Osteocyte (in vitro differentiated cells): ENCODE data around the gene SNRPB2. TPM values are rescaled to one million over a fixed set of nuclear protein-coding genes. Genes with fewer than 3 reads are reported as not detected.

Experiments
- DNase-seq: peaks from one replicate; pipeline ENCODE4 v3.0.0; 2021; ENCODE audit warnings: mixed read lengths; ENCODE audit not compliant: unreplicated experiment; ENCODE audit errors: extremely low spot score
- H3K27ac Mint-ChIP-seq: one replicate; pipeline ENCODE4 v1.8.0; 2021; ENCODE audit warnings: mild to moderate bottlenecking, mixed read lengths; ENCODE audit not compliant: unreplicated experiment
- H3K27me3 Mint-ChIP-seq: one replicate; pipeline ENCODE4 v1.8.0; 2021; ENCODE audit warnings: mixed read lengths; ENCODE audit not compliant: unreplicated experiment
- H3K36me3 Mint-ChIP-seq: one replicate; pipeline ENCODE4 v1.8.0; 2021; ENCODE audit warnings: mixed read lengths; ENCODE audit not compliant: unreplicated experiment
- H3K4me1 Mint-ChIP-seq: one replicate; pipeline ENCODE4 v1.8.0; 2021; ENCODE audit warnings: mixed read lengths; ENCODE audit not compliant: unreplicated experiment
- H3K4me3 Mint-ChIP-seq: one replicate; pipeline ENCODE4 v1.8.0; 2021; ENCODE audit warnings: mild to moderate bottlenecking, moderate library complexity, mixed read lengths; ENCODE audit not compliant: unreplicated experiment
- H3K9me3 Mint-ChIP-seq: one replicate; pipeline ENCODE4 v1.8.0; 2021; ENCODE audit warnings: mixed read lengths; ENCODE audit not compliant: unreplicated experiment
- CTCF ChIP-seq: fragments of 200-600 bp; sonication (generic); IDR thresholded peaks from 2 replicates; pipeline ENCODE4 v1.5.0; 2021; ENCODE audit warnings: antibody characterized with exemption, mild to moderate bottlenecking, moderate library complexity
- total RNA-seq: library from RNA; stranded (reverse); gene quantifications from 2 replicates; pipeline ENCODE4 v1.2.1, GENCODE V29; 2021

The SNRPB2 gene
- total RNA-seq, 1 donor from 2014 or later, result 57.6 TPM

GRCh38 chr20:16710781-16711180 lies 19.0 kb upstream of the SNRPB2 start:
- Mint-ChIP-seq H3K4me1 (no peaks in the 10 kb centered on the region), H3K36me3 (no peaks in the 10 kb centered on the region), H3K27me3 (peaks cover 15% of the 10 kb centered on the region), H3K9me3 (no peaks in the 10 kb centered on the region), H3K27ac (no peak overlapping the region), H3K4me3 (no peak overlapping the region)
- DNase-seq, result no peak
- no peak for TF ChIP-seq CTCF

DNA sequence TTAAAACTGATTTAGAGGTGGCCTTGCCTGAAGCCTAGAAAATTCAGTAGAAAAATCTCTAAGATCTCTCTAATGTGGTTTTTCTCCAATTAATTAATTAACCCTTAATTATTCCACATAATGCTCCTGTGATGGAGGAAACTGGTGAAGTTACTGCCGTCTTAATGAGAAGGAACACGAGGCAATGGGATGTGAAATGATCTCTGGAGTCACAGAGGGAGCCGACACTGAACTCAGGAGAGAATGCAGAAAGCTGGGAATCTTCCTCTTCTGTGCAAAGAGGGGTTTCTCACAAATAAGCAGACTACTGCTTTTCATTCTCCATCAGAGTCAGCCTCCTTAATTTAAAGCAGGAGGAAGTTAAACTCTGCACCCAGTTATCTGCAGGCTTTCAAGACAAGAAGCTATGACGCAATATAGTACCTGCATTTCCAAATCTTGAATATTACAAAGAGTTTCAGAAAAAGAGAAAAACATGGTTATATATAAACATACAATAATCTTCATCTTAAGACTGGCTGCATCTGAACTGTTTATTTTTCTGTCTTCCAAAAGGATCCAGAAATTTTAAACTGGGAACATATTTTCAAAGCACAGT lies 18.1 kb upstream of the SNRPB2 start:
- no peak for TF ChIP-seq CTCF
- H3K4me1 Mint-ChIP-seq, result no peaks in the 10 kb centered on the region
- no peaks in the 10 kb centered on the region for H3K9me3 Mint-ChIP-seq
- peaks cover 19% of the 10 kb centered on the region for H3K27me3 Mint-ChIP-seq
- no peaks in the 10 kb centered on the region for H3K36me3 Mint-ChIP-seq
- no peak for DNase-seq
- no peak overlapping the region for H3K4me3 Mint-ChIP-seq
- H3K27ac Mint-ChIP-seq, result no peak overlapping the region

GRCh38 chr20:16712511-16712947 lies 17.3 kb upstream of the SNRPB2 start:
- Mint-ChIP-seq H3K36me3 (no peaks in the 10 kb centered on the region), H3K4me1 (no peaks in the 10 kb centered on the region), H3K27me3 (peaks cover 19% of the 10 kb centered on the region), H3K9me3 (no peaks in the 10 kb centered on the region), H3K4me3 (no peak overlapping the region), H3K27ac (no peak overlapping the region)
- DNase-seq, result no peak
- TF ChIP-seq CTCF, result no peak

- Mint-ChIP-seq H3K9me3 (no peaks in the 10 kb centered on the region), H3K4me1 (no peaks in the 10 kb centered on the region), H3K36me3 (no peaks in the 10 kb centered on the region), H3K27me3 (peaks cover 23% of the 10 kb centered on the region), H3K27ac (no peak overlapping the region), H3K4me3 (no peak overlapping the region)
- no peak for DNase-seq
- no peak for TF ChIP-seq CTCF
Observed at GRCh38 chr20:16713066-16713465, 16.8 kb upstream of the SNRPB2 start.

GRCh38 chr20:16714242-16714641 lies 15.6 kb upstream of the SNRPB2 start:
- H3K9me3 Mint-ChIP-seq, result no peaks in the 10 kb centered on the region
- H3K36me3 Mint-ChIP-seq, result no peaks in the 10 kb centered on the region
- H3K4me1 Mint-ChIP-seq, result no peaks in the 10 kb centered on the region
- TF ChIP-seq CTCF, result no peak
- no peak overlapping the region for H3K4me3 Mint-ChIP-seq
- H3K27ac Mint-ChIP-seq, result no peak overlapping the region
- no peak for DNase-seq
- H3K27me3 Mint-ChIP-seq, result peaks cover 30% of the 10 kb centered on the region
